DOHH2 (cell line): ENCODE measurements around the gene RAVER2.
A peak's percentile ranks its signal among the peaks of the same experiment; 100 is the strongest.
"Not testable (repeated sequence)": the region's sequence is repeated elsewhere in the genome, so short reads cannot be mapped to it uniquely, and the experiment has no call there.

Source experiments
- H3F3A ChIP-seq: fragments of 200-600 bp; sonication (generic), shearing (Covaris generic); 2 replicates; pipeline ENCODE4 v1.6.0; 2016; ENCODE audit warnings: antibody characterized with exemption, mild to moderate bottlenecking; ENCODE audit not compliant: control insufficient read depth, insufficient read depth
- H3K27ac ChIP-seq: fragments of 200-600 bp; sonication (generic); 2 replicates; pipeline ENCODE4 v1.5.1; 2014; ENCODE audit warnings: low read depth, mild to moderate bottlenecking, low read length, moderate library complexity
- H3K27me3 ChIP-seq: fragments of 200-600 bp; sonication (generic); 2 replicates; pipeline ENCODE4 v1.6.1; 2014; ENCODE audit warnings: mild to moderate bottlenecking, low read length, mixed read lengths; ENCODE audit not compliant: control insufficient read depth
- H3K36me3 ChIP-seq: fragments of 200-600 bp; sonication (generic); 2 replicates; pipeline ENCODE4 v1.6.1; 2014; ENCODE audit warnings: mild to moderate bottlenecking, low read length, moderate library complexity, mixed read lengths; ENCODE audit not compliant: control insufficient read depth
- H3K4me1 ChIP-seq: fragments of 200-600 bp; sonication (generic); 2 replicates; pipeline ENCODE4 v1.6.1; 2014; ENCODE audit warnings: mild to moderate bottlenecking, low read length, mixed read lengths; ENCODE audit not compliant: control insufficient read depth
- H3K4me2 ChIP-seq: fragments of 200-600 bp; sonication (generic); 2 replicates; pipeline ENCODE4 v1.6.0; 2014; ENCODE audit warnings: mild to moderate bottlenecking, low read length, moderate library complexity
- H3K4me3 ChIP-seq: fragments of 200-600 bp; sonication (generic); 2 replicates; pipeline ENCODE4 v1.5.1; 2014; ENCODE audit warnings: mild to moderate bottlenecking, low read length, mixed read lengths
- H3K79me2 ChIP-seq: fragments of 200-600 bp; sonication (generic); 2 replicates; pipeline ENCODE4 v1.6.1; 2014; ENCODE audit warnings: mild to moderate bottlenecking, low read length, mixed read lengths; ENCODE audit not compliant: control insufficient read depth
- H3K9me2 ChIP-seq: fragments of 200-600 bp; sonication (generic); replicated peaks from 2 replicates; pipeline ENCODE4 v1.6.1; 2014; ENCODE audit warnings: mild to moderate bottlenecking, low read length, mixed read lengths; ENCODE audit not compliant: control insufficient read depth
- H3K9me3 ChIP-seq: fragments of 200-600 bp; sonication (generic); 2 replicates; pipeline ENCODE4 v1.6.1; 2014; ENCODE audit warnings: antibody characterized with exemption, low read length, mixed read lengths; ENCODE audit not compliant: control insufficient read depth, insufficient read depth
- H4K20me1 ChIP-seq: fragments of 200-600 bp; sonication (generic); 2 replicates; pipeline ENCODE4 v1.6.0; 2014; ENCODE audit warnings: low read depth, mild to moderate bottlenecking, antibody characterized with exemption, low read length, moderate library complexity; ENCODE audit not compliant: control insufficient read depth, insufficient read depth
- EZH2phosphoT487 ChIP-seq: fragments of 200-600 bp; sonication (generic); IDR thresholded peaks from 2 replicates; pipeline ENCODE4 v1.6.1; 2017; ENCODE audit warnings: borderline replicate concordance, mild to moderate bottlenecking, antibody characterized with exemption, low read length, moderate library complexity, mixed read lengths
- TF ChIP-seq, protein P1 (sequence below): fragments of 200-600 bp; sonication (generic); IDR thresholded peaks from one replicate; pipeline ENCODE4 v1.5.1; 2014; ENCODE audit warnings: antibody characterized with exemption, mild to moderate bottlenecking, low read depth, low read length; ENCODE audit not compliant: poor library complexity, severe bottlenecking

Gene RAVER2

GRCh38 chr1:64733581-64734286, 11.1 kb upstream of the RAVER2 start:
- Histone ChIP-seq H3K36me3 (no peaks in the 10 kb centered on the region), H4K20me1 (no peaks in the 10 kb centered on the region), H3F3A (no peaks in the 10 kb centered on the region), H3K27ac (no peak overlapping the region), H3K4me3 (no peak overlapping the region), H3K9me3 (no peaks in the 10 kb centered on the region), H3K27me3 (no peaks in the 10 kb centered on the region), H3K79me2 (no peaks in the 10 kb centered on the region), H3K9me2 (no peaks in the 10 kb centered on the region), H3K4me2 (no peak overlapping the region), H3K4me1 (no peaks in the 10 kb centered on the region)
- no peak for TF ChIP-seq EZH2phosphoT487
- TF ChIP-seq, protein P1, sequence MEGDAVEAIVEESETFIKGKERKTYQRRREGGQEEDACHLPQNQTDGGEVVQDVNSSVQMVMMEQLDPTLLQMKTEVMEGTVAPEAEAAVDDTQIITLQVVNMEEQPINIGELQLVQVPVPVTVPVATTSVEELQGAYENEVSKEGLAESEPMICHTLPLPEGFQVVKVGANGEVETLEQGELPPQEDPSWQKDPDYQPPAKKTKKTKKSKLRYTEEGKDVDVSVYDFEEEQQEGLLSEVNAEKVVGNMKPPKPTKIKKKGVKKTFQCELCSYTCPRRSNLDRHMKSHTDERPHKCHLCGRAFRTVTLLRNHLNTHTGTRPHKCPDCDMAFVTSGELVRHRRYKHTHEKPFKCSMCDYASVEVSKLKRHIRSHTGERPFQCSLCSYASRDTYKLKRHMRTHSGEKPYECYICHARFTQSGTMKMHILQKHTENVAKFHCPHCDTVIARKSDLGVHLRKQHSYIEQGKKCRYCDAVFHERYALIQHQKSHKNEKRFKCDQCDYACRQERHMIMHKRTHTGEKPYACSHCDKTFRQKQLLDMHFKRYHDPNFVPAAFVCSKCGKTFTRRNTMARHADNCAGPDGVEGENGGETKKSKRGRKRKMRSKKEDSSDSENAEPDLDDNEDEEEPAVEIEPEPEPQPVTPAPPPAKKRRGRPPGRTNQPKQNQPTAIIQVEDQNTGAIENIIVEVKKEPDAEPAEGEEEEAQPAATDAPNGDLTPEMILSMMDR, result no peak

- Histone ChIP-seq H3K27me3 (no peaks in the 10 kb centered on the region), H3K79me2 (no peaks in the 10 kb centered on the region), H3K4me1 (no peaks in the 10 kb centered on the region), H3K9me2 (no peaks in the 10 kb centered on the region), H3F3A (no peaks in the 10 kb centered on the region), H4K20me1 (no peaks in the 10 kb centered on the region), H3K36me3 (no peaks in the 10 kb centered on the region), H3K27ac (no peak overlapping the region), H3K9me3 (no peaks in the 10 kb centered on the region), H3K4me3 (no peak overlapping the region), H3K4me2 (no peak overlapping the region)
- TF ChIP-seq EZH2phosphoT487, result no peak
- TF ChIP-seq, protein P1, result no peak
These were observed 10.6 kb upstream of the RAVER2 start for GRCh38 chr1:64734287-64734652.

DNA sequence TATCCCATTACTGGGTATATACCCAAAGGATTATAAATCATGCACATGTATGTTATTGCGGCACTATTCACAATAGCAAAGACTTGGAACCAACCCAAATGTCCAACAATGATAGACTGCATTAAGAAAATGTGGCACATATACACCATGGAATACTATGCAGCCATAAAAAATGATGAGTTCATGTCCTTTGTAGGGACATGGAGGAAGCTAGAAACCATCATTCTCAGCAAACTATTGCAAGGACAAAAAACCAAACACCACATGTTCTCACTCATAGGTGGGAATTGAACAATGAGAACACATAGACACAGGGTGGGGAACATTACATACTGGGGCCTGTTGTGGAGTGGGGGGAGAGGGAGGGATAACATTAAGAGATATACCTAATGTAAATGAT, 4.2 kb upstream of the RAVER2 start:
- peaks cover 10% of the 10 kb centered on the region for H3K4me1 ChIP-seq
- H3K9me3 ChIP-seq, H4K20me1 ChIP-seq, H3K4me3 ChIP-seq, H3K27me3 ChIP-seq, H3K36me3 ChIP-seq, H3F3A ChIP-seq, H3K27ac ChIP-seq, H3K79me2 ChIP-seq, H3K4me2 ChIP-seq, H3K9me2 ChIP-seq: not testable (repeated sequence)

DNA sequence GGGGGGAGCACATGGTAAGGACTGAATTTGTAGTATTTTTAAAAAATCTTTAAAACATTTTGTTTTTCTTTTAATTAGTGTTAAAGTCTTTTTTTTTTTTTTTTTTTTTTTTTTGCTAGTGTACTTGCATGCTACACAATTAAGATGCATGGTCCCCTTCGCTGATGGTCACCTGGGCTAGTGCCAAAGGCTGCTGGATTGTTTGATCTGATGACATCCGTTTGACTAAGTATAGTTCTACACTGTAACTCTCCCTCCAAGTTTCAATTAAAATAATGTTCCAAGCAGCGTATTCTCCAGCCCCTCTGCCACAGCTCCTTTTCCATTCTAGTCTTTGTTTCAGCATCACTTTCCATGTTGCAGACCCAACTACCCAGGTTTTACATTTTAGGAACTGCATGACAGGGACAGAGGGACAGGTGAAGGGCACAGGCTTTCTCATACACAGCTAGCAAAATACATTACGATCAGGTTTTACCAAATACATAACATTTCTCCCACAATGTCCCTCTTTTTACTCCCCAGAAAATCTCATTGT, 852 bp upstream of the RAVER2 start:
- Histone ChIP-seq H3K4me2 (peak overlapping the region; percentile 94), H3K27me3 (0 out of 2 replicates have a peak, but pooled peaks cover 3% of the 10 kb centered on the region), H3K4me3 (peak overlapping the region; percentile 91), H4K20me1 (no peaks in the 10 kb centered on the region), H3K36me3 (no peaks in the 10 kb centered on the region), H3K9me3 (no peaks in the 10 kb centered on the region), H3K79me2 (peaks cover 8% of the 10 kb centered on the region), H3K9me2 (no peaks in the 10 kb centered on the region), H3K4me1 (peaks cover 22% of the 10 kb centered on the region), H3K27ac (0 out of 2 replicates have a peak overlapping the region, but pooled peaks have one; percentile 22), H3F3A (peaks cover 12% of the 10 kb centered on the region)
- TF ChIP-seq EZH2phosphoT487, result no peak
- TF ChIP-seq, protein P1, result no peak
